ENCODE data around the gene MBIP.

The MBIP gene

GRCh38 chr14:36271939-36272907 lies 48.2 kb downstream of the MBIP start:
- H3K9me2 ChIP-seq (replicated peaks; ENCODE audit: low read depth, low read length), result no peaks in the 10 kb centered on the region
- TF ChIP-seq EZH2phosphoT487 (IDR thresholded peaks at IDR 0.05; ENCODE audit: borderline replicate concordance), result no peak
- no peak for TF ChIP-seq CTCF (conservative IDR thresholded peaks at IDR 0.05; ENCODE audit: low read length)
- no peaks in the 10 kb centered on the region for H3K9me3 ChIP-seq (ENCODE audit: insufficient read depth, low read depth, low read length)
- no peak overlapping the region for H3K9ac ChIP-seq (ENCODE audit: low read depth, low read length, poor library complexity, severe bottlenecking)
- no peak overlapping the region for H3K4me2 ChIP-seq (ENCODE audit: low read depth, low read length, poor library complexity, severe bottlenecking)
- no peaks in the 10 kb centered on the region for H3K27me3 ChIP-seq (ENCODE audit: insufficient read depth, low read length, poor library complexity, severe bottlenecking)
- no peak overlapping the region for H3K4me3 ChIP-seq (ENCODE audit: low read length, poor library complexity, severe bottlenecking)
- no peaks in the 10 kb centered on the region for H3K4me1 ChIP-seq (ENCODE audit: insufficient read depth, low read length, poor library complexity, severe bottlenecking)
- no peaks in the 10 kb centered on the region for H4K20me1 ChIP-seq (ENCODE audit: insufficient read depth, low read length, poor library complexity, severe bottlenecking)
- no peaks in the 10 kb centered on the region for H3K36me3 ChIP-seq (ENCODE audit: insufficient read depth, low read length)
- no peaks in the 10 kb centered on the region for H3F3A ChIP-seq (ENCODE audit: low read depth)
- no peak overlapping the region for H2AFZ ChIP-seq (ENCODE audit: low read length)
- no peaks in the 10 kb centered on the region for H3K79me2 ChIP-seq (ENCODE audit: insufficient read depth, low read length)

GRCh38 chr14:36271222-36271621 lies 49.2 kb downstream of the MBIP start:
- Histone ChIP-seq H3K4me3 (ENCODE audit: low read length, poor library complexity, severe bottlenecking) (no peak overlapping the region), H3K79me2 (ENCODE audit: insufficient read depth, low read length) (no peaks in the 10 kb centered on the region), H3K9me2 (replicated peaks; ENCODE audit: low read depth, low read length) (no peaks in the 10 kb centered on the region), H3K27me3 (ENCODE audit: insufficient read depth, low read length, poor library complexity, severe bottlenecking) (no peaks in the 10 kb centered on the region), H3K36me3 (ENCODE audit: insufficient read depth, low read length) (no peaks in the 10 kb centered on the region), H3K9me3 (ENCODE audit: insufficient read depth, low read depth, low read length) (no peaks in the 10 kb centered on the region), H3K4me1 (ENCODE audit: insufficient read depth, low read length, poor library complexity, severe bottlenecking) (no peaks in the 10 kb centered on the region), H3K4me2 (ENCODE audit: low read depth, low read length, poor library complexity, severe bottlenecking) (no peak overlapping the region), H3F3A (ENCODE audit: low read depth) (no peaks in the 10 kb centered on the region), H2AFZ (ENCODE audit: low read length) (no peak overlapping the region), H4K20me1 (ENCODE audit: insufficient read depth, low read length, poor library complexity, severe bottlenecking) (no peaks in the 10 kb centered on the region), H3K9ac (ENCODE audit: low read depth, low read length, poor library complexity, severe bottlenecking) (no peak overlapping the region)
- TF ChIP-seq EZH2phosphoT487 (IDR thresholded peaks at IDR 0.05; ENCODE audit: borderline replicate concordance) (no peak), CTCF (conservative IDR thresholded peaks at IDR 0.05; ENCODE audit: low read length) (no peak)

- no peaks in the 10 kb centered on the region for H3K79me2 ChIP-seq (ENCODE audit: insufficient read depth, low read length)
- H4K20me1 ChIP-seq (ENCODE audit: insufficient read depth, low read length, poor library complexity, severe bottlenecking), result no peaks in the 10 kb centered on the region
- H3K4me2 ChIP-seq (ENCODE audit: low read depth, low read length, poor library complexity, severe bottlenecking), result no peak overlapping the region
- no peaks in the 10 kb centered on the region for H3K27me3 ChIP-seq (ENCODE audit: insufficient read depth, low read length, poor library complexity, severe bottlenecking)
- no peaks in the 10 kb centered on the region for H3F3A ChIP-seq (ENCODE audit: low read depth)
- H3K4me3 ChIP-seq (ENCODE audit: low read length, poor library complexity, severe bottlenecking), result no peak overlapping the region
- H2AFZ ChIP-seq (ENCODE audit: low read length), result no peak overlapping the region
- H3K9me3 ChIP-seq (ENCODE audit: insufficient read depth, low read depth, low read length), result no peaks in the 10 kb centered on the region
- H3K9ac ChIP-seq (ENCODE audit: low read depth, low read length, poor library complexity, severe bottlenecking), result no peak overlapping the region
- TF ChIP-seq EZH2phosphoT487 (IDR thresholded peaks at IDR 0.05; ENCODE audit: borderline replicate concordance), result no peak
- no peak for TF ChIP-seq CTCF (conservative IDR thresholded peaks at IDR 0.05; ENCODE audit: low read length)
- no peaks in the 10 kb centered on the region for H3K4me1 ChIP-seq (ENCODE audit: insufficient read depth, low read length, poor library complexity, severe bottlenecking)
- H3K36me3 ChIP-seq (ENCODE audit: insufficient read depth, low read length), result no peaks in the 10 kb centered on the region
- H3K9me2 ChIP-seq (replicated peaks; ENCODE audit: low read depth, low read length), result no peaks in the 10 kb centered on the region
Measured at GRCh38 chr14:36270191-36270590, 50.2 kb downstream of the MBIP start.

Data from Loucy (cell line).